C4-2B (cell line): ENCODE results near the gene SHC2.
"Not testable (repeated sequence)": the region's sequence is repeated elsewhere in the genome, so short reads cannot be mapped to it uniquely, and the experiment has no call there.

ENCODE experiments used
- H3K27ac ChIP-seq: fragments of 450-650 bp; 2 replicates; pipeline ENCODE4 v1.5.1; 2017
- ZFX ChIP-seq: fragments of 450-650 bp; IDR thresholded peaks from 2 replicates; pipeline ENCODE4 v1.6.1; 2017
- TF ChIP-seq, protein P1 (sequence below): fragments of 450-650 bp; conservative IDR thresholded peaks from 2 replicates; pipeline ENCODE4 v1.5.1; 2017; ENCODE audit warnings: mild to moderate bottlenecking

The SHC2 gene

DNA sequence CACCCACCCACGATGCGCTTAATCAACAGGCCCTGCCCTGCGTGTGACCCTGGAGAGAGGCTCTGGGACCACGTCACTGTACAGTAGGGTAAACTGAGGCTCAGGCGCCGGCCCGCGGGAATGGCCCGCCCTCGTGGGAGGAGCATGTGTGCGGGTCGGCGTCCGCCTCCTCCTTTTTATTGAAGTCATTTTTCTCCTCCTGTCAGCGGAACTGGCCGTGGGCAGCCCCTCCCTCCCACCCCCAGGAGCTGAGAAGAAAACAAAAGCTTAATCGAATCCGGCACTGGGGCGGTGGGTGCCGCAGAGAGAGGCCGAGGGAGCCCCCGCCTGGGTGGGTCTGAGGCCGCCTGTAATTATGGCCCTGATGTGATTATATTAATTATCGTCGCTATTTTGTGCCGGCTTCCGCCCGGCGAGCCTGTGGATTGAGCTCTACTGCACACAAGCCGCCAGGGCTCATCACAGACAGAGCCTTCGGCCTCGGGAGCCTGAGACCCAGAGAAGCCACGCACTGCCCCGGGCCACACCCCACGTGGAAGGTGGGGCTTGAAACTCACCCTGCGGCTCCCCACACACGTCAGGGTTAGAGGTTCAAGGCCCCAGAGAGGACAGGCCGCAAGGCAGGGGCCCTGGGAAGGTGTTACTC lies 58.8 kb downstream of the SHC2 start:
- no peak overlapping the region for H3K27ac ChIP-seq
- TF ChIP-seq, protein P1, sequence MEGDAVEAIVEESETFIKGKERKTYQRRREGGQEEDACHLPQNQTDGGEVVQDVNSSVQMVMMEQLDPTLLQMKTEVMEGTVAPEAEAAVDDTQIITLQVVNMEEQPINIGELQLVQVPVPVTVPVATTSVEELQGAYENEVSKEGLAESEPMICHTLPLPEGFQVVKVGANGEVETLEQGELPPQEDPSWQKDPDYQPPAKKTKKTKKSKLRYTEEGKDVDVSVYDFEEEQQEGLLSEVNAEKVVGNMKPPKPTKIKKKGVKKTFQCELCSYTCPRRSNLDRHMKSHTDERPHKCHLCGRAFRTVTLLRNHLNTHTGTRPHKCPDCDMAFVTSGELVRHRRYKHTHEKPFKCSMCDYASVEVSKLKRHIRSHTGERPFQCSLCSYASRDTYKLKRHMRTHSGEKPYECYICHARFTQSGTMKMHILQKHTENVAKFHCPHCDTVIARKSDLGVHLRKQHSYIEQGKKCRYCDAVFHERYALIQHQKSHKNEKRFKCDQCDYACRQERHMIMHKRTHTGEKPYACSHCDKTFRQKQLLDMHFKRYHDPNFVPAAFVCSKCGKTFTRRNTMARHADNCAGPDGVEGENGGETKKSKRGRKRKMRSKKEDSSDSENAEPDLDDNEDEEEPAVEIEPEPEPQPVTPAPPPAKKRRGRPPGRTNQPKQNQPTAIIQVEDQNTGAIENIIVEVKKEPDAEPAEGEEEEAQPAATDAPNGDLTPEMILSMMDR, result no peak

DNA sequence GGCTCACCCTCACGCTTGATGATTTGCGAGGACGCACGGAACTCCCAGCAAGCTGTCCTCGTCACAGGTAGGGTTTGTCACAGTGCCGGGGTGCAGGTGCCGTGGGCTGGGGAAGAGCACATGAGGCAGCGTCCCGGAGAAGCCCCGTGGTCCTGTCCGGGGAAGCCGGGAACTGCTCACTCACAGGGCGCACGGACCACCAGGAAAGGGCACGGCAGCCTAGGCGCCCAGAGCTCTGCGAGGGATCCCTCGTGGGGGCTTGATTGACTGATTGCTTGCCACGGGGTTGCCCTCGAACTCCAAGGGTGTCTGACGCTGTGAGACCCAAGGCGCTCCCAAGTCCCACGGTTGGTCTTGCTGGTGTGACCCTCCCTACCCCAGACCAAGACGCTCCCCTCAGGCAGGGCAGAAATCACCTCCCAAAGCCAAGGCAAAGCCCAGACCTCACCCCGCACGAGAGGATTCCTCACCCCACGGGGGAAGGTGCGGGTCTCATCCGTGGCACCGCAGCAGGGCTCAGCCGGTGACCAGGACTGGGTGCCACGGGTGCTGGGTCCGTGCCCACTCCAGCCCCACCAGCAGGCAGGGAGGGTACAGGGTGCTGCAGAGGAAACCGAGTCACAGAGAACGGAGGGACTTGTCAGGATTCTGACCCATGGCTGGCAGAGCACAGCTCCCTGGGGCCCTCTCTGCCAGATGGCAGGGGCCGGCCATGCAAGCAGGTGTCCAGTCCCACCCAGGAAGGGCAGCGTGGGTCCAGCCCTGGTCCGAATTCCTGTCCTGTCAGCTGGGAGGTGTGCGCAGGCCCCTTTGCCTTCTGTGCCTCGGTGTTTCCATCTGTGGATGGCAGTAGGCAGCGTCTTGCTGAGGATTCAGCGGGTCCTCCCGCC lies 59.6 kb downstream of the SHC2 start:
- H3K27ac ChIP-seq, result no peak overlapping the region
- TF ChIP-seq ZFX, result no peak

DNA sequence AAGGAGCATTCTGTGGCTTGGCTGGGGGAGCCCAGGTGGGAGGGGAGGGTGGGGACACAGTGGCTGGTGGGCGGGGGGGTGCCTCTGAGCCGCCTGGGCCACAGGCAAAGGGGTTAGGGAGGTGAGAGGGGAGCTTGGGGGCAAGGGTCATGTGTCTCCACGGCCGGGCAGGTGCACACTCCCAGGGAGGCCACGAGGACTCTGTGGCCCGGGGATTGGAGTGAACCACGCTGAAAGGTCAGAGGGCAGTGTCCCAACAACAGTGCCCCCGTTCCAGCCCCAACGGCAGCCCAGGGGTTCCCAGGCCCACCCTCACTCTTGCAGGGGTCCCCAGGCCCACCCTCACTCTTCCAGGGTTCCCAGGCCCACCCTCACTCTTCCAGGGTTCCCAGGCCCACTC lies 61.5 kb downstream of the SHC2 start:
- no peak overlapping the region for H3K27ac ChIP-seq
- TF ChIP-seq ZFX, result no peak
- TF ChIP-seq, protein P1, result no peak

DNA sequence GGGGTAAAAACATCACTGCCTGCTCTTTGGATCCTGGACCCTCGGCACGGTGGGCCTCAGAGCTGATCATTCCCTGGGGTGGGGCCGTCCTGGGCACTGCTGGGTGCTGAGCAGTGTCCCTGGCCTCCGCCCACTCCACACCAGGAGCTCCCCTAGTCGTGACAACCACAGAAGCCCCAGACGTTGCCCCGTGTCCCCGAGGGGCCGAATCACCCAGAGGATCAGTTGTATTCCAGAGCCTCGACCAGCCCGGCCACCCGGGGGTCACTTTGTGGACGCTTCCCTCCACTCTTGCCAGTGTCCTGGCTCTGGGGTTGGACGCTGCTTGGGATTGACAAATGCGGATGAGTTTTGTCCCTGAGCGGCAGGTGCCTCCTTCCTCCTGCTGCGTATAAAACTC lies 62.1 kb downstream of the SHC2 start:
- H3K27ac ChIP-seq, result no peak overlapping the region
- no peak for TF ChIP-seq ZFX
- TF ChIP-seq, protein P1, result no peak

DNA sequence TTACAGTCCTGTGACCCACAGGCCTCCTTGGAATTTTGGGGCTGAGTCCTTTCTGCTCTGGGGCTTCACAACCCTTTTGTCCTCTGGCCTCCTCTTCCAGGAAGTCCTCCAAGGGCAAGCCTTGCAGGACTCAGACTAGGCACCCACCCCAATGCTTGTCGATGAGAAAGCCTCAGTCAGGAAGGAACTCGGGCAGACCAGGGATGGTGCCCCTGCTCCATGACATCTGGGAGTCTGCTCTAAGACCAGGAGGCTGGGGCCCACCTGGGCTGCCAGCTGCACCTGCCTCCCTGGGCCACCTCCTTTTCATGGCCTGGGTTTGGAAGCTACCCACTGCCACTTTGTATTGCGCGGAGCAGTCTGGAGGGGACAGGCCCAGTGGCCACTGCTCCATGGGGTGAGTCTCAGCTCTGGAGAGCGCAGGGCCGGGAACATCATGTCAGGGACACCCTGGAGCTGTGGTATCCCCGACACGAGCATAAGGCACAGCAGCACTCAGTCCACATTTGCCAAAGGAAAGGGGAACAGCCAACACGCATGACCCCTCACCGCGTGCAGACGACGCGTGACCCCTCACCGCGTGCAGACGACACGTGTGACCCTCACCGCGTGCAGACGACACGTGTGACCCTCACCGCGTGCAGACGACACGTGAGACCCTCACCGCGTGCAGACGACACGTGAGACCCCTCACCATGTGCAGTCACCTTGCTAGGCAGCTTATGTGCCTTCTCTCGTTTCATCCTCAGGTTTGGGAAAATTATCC lies 62.7 kb downstream of the SHC2 start:
- TF ChIP-seq, protein P1, result no peak
- TF ChIP-seq ZFX, result no peak
- no peak overlapping the region for H3K27ac ChIP-seq

DNA sequence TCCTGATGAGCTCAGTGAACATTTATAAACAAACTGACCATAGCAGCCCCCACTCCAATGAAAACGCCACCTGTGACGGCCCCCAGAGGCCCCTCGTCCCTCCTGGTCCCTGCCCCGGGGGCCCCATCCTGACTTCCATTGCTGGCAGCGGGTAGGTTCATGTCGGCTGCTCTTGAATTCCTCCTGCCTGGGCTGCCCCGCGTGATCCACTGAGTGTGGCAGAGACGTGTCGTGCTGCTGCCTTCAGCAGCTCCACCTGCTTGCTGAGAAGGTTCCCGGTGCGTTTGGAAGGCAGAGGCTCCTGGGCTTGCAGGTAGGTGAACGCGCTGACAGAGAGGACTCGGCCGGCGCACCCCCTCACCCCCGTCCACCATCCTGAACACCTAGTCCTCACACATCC lies 63.5 kb downstream of the SHC2 start:
- TF ChIP-seq, protein P1, result no peak
- no peak for TF ChIP-seq ZFX
- H3K27ac ChIP-seq, result no peak overlapping the region

DNA sequence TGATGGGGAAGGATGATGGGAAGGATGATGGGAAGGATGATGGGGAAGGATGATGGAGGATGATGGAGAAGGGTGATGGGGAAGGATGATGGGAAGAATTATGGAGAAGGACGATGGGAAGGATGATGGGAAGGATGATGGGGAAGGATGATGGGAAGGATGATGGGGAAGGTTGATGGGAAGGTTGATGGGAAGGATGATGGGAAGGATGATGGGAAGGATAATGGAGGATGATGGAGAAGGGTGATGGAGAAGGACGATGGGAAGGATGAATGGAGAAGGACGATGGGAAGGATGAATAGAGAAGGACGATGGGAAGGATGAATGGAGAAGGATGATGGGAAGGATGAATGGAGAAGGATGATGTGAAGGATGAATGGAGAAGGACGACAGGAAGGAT lies 65.4 kb downstream of the SHC2 start:
- H3K27ac ChIP-seq, result no peak overlapping the region
- no peak for TF ChIP-seq ZFX
- TF ChIP-seq, protein P1, result no peak

DNA sequence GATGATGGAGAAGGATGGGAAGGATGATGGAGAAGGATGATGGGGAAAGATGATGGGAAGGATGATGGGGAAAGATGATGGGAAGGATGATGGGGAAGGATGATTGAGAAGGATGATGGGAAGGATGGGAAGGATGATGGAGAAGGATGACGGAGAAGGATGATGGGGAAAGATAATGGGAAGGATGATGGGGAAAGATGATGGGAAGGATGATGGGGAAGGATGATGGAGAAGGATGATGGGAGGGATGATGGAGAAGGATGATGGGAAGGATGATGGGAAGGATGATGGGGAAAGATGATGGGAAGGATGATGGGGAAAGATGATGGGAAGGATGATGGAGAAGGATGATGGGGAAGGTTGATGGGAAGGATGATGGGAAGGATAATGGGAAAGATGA lies 66.0 kb downstream of the SHC2 start:
- H3K27ac ChIP-seq, result not testable (repeated sequence)

DNA sequence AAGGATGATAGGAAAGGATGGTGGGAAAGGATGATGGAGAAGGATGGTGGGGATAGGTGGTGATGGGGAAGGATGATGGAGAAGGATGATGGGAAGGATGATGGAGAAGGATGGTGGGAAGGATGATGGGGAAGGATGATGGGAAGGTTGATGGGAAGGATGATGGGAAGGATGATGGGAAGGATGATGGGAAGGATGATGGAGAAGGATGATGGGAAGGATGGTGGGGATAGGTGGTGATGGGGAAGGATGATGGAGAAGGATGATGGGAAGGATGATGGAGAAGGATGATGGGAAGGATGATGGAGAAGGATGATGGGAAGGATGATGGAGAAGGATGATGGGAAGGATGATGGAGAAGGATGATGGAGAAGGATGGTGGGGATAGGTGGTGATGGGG lies 67.3 kb downstream of the SHC2 start:
- H3K27ac ChIP-seq, result not testable (repeated sequence)
